RWPE1 (cell line): Measurements from ENCODE around the gene RGS6.

Experiments
- CTCF ChIA-PET: fragments of 350-600 bp; sonication (Branson Sonifier 250); formaldehyde crosslinking; extraction: SDS; loops from one replicate; lab custom pipeline; 2021; lab: Yijun Ruan, JAX
- POLR2A ChIA-PET: fragments of 400-600 bp; formaldehyde crosslinking; extraction: SDS; loops from one replicate; lab custom pipeline; 2020; ENCODE audit warnings: antibody characterized with exemption; ENCODE audit not compliant: low non-redundant PET; lab: Yijun Ruan, JAX
- DNase-seq: peaks from one replicate; pipeline ENCODE4 v3.0.0; 2012; ENCODE audit warnings: low spot score
- H3K27ac ChIP-seq: fragments of 450-650 bp; 2 replicates; pipeline ENCODE4 v1.5.1; 2017
- TF ChIP-seq, protein P1 (sequence below): fragments of 450-650 bp; conservative IDR thresholded peaks from 2 replicates; pipeline ENCODE4 v1.5.1; 2017; ENCODE audit warnings: low read depth, mild to moderate bottlenecking

RGS6 gene

DNA sequence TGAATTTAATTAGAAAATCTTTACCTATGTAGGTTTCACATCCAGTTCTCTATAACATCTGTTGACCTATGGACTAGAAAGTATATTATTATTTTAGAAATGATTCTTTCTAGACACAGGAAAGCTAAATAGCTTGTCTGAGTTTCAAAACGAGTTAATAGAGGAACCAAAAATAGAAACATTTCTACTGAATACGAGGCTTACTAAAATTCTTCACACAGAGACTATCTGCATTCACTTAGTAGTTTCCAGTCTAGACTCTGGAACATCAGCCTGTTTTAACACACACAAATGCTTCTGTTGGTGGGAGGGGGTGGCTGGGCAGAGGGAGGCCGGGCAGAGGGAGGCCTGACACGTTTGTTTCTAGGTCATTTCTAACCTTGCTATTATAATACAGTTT lies 29.7 kb downstream of the RGS6 start:
- H3K27ac ChIP-seq = no peak overlapping the region
- TF ChIP-seq, protein P1, sequence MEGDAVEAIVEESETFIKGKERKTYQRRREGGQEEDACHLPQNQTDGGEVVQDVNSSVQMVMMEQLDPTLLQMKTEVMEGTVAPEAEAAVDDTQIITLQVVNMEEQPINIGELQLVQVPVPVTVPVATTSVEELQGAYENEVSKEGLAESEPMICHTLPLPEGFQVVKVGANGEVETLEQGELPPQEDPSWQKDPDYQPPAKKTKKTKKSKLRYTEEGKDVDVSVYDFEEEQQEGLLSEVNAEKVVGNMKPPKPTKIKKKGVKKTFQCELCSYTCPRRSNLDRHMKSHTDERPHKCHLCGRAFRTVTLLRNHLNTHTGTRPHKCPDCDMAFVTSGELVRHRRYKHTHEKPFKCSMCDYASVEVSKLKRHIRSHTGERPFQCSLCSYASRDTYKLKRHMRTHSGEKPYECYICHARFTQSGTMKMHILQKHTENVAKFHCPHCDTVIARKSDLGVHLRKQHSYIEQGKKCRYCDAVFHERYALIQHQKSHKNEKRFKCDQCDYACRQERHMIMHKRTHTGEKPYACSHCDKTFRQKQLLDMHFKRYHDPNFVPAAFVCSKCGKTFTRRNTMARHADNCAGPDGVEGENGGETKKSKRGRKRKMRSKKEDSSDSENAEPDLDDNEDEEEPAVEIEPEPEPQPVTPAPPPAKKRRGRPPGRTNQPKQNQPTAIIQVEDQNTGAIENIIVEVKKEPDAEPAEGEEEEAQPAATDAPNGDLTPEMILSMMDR = no peak
- POLR2A ChIA-PET = no interaction called here
- CTCF ChIA-PET = no interaction called here
- no peak for DNase-seq

DNA sequence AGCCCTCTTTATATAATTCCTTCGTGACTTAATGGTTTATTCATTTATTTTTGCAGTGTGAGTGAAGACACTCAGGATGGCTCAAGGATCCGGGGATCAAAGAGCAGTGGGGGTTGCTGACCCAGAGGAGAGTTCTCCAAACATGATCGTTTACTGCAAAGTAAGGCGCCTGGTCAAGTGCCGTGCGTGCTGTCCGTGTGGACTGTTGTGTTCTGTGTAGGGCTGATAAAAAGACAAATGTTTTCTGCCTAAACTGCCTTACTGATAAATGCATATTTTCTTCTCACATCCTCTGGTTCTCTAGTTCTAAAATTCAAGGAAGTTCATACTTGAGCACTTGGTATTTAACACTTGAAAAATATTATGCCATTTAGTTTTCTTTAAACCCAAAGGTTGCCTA lies 32.5 kb downstream of the RGS6 start:
- POLR2A ChIA-PET = no interaction called here
- CTCF ChIA-PET = no interaction called here
- no peak overlapping the region for H3K27ac ChIP-seq
- TF ChIP-seq, protein P1 = no peak
- no peak for DNase-seq

- CTCF ChIA-PET = no interaction called here
- TF ChIP-seq, protein P1 = no peak
- H3K27ac ChIP-seq = no peak overlapping the region
Observed at GRCh38 chr14:71966528-71966927, 34.3 kb downstream of the RGS6 start.

DNA sequence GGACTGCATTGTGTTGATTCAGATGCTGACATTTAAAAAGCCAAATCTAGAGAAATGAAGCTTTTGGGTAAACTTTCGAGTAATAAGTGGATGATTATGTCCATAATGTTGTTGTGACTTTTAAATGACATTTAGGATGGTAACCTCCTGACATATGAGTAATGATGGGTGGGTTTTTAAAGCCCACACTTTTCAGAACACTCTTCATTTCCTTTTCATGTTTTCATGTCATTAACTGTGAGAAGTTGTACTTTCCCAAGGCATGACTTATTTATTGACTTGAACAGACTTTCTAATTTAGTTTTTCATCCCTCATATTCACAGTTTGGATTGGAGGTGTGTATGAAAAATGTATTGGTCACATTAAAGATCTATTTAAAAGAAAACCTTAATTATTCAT lies 35.5 kb downstream of the RGS6 start:
- no peak overlapping the region for H3K27ac ChIP-seq
- ChIA-PET CTCF (no interaction called here), POLR2A (no interaction called here)
- DNase-seq = no peak
- TF ChIP-seq, protein P1 = no peak

More at GRCh38 chr14:71966528-71966927, 34.3 kb downstream of the RGS6 start:
- POLR2A ChIA-PET = no interaction called here
- DNase-seq = no peak

DNA sequence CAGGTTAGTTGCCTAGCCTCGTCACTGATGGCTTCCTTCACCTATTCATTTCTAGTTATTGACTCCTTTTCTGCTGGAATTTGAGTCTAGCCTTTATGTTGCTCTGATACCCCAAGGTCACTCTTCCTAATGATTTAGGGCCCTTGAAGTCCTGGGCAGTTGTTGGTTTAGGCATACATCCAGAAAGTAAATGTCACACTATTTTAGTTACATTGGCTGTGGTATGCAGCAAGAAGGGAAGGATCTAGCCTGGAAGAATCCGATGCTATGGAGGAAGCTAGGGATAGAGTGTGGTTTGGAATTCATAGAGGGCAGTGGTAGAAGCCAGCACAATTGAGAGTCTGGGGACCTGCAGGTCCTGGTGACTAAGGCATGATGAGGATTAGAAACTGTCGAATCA lies 38.0 kb downstream of the RGS6 start:
- POLR2A ChIA-PET = no interaction called here
- TF ChIP-seq, protein P1 = no peak
- H3K27ac ChIP-seq = no peak overlapping the region
- CTCF ChIA-PET = no interaction called here
- no peak for DNase-seq

- CTCF ChIA-PET = no interaction called here
Observed at GRCh38 chr14:71985538-71986189, 53.4 kb downstream of the RGS6 start.

More at GRCh38 chr14:71985538-71986189, 53.4 kb downstream of the RGS6 start:
- H3K27ac ChIP-seq = no peak overlapping the region
- DNase-seq = no peak
- POLR2A ChIA-PET = no interaction called here
- TF ChIP-seq, protein P1 = no peak
